ENCODE results near the gene CTNNA1. TPM values are rescaled to one million over a fixed set of nuclear protein-coding genes. Genes with fewer than 3 reads are reported as not detected.

Gene CTNNA1
- total and polyA plus RNA-seq, 9 of the 15 experiments (the other 6 are each of a cell fraction or from before 2014, with no cell fraction given) = 29.6 to 117 (median 89.1) TPM

DNA sequence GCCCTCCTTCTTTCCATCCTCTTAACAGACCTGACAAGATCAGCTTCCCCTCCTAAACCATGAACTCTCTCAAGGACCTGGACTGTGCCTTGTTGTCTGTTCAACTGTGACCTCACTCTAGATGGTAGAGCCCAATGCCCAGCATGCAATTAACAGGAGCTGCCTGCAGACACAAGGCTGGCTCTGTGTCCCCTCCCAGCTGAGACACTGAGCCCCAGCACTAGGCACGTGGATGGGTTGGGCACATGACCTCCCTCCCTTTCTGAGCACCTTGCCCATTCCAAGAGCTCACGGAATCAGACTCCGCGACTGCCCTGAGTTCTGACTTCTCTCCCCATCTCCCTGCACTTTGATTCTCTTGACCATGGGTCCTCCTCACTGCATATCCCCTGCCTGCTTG lies 215.4 kb downstream of the CTNNA1 start (continued):
- no peak for TF ChIP-seq TEAD2 (tag; IDR thresholded peaks at IDR 0.05)
- TF ChIP-seq, protein P1, sequence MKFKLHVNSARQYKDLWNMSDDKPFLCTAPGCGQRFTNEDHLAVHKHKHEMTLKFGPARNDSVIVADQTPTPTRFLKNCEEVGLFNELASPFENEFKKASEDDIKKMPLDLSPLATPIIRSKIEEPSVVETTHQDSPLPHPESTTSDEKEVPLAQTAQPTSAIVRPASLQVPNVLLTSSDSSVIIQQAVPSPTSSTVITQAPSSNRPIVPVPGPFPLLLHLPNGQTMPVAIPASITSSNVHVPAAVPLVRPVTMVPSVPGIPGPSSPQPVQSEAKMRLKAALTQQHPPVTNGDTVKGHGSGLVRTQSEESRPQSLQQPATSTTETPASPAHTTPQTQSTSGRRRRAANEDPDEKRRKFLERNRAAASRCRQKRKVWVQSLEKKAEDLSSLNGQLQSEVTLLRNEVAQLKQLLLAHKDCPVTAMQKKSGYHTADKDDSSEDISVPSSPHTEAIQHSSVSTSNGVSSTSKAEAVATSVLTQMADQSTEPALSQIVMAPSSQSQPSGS (CRISPR knock-in tag; IDR thresholded peaks at IDR 0.05) = no peak

DNA sequence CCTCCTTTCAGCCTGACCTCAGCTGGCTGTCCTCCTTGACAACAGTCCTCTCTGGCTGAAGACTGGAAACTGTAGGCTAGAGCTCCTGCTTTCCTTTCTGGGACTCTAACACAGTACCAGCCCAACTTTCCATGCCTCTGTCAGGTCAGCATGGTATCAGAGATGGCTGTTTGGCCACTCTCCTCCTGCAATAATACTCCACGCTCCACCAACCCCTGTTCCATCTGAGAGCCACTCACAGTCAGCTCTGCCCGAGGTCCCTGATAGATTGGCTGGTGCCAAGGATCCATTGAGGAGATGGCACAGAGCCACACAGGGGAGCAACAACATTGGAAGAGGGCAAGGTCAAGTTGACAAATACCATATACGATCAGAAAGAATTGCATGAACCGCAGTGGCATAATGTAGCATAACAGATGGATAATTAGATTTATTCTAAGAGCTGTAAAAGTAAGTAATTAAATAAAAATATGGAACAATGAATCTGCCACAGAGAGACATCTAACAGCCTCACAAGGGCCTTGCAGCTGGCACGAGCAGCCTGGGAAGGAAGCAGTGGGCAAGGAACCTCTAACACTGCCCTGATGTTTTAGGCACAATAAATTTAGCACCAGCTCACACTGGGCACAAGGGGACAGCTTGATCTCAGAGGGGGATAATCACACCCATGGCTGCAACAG lies 216.2 kb downstream of the CTNNA1 start:
- TF ChIP-seq PTRF (tag; IDR thresholded peaks at IDR 0.05) (no peak), EP400 (IDR thresholded peaks at IDR 0.05) (no peak), WHSC1 (IDR thresholded peaks at IDR 0.05; ENCODE audit: low read length) (no peak), ATF1 (CRISPR knock-in tag; IDR thresholded peaks at IDR 0.05) (no peak), ATF1 (tag; IDR thresholded peaks at IDR 0.05) (no peak), ZNF121 (CRISPR knock-in tag; conservative IDR thresholded peaks at IDR 0.05) (no peak), STAT5B (CRISPR knock-in tag; IDR thresholded peaks at IDR 0.05) (no peak), ZNF263 (CRISPR knock-in tag; IDR thresholded peaks at IDR 0.05; ENCODE audit: borderline replicate concordance) (no peak)
- TF ChIP-seq, protein P2, sequence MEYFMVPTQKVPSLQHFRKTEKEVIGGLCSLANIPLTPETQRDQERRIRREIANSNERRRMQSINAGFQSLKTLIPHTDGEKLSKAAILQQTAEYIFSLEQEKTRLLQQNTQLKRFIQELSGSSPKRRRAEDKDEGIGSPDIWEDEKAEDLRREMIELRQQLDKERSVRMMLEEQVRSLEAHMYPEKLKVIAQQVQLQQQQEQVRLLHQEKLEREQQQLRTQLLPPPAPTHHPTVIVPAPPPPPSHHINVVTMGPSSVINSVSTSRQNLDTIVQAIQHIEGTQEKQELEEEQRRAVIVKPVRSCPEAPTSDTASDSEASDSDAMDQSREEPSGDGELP (CRISPR knock-in tag; IDR thresholded peaks at IDR 0.05; ENCODE audit: borderline replicate concordance) = no peak
- no peak overlapping the region for H3K4me3 ChIP-seq
- ChIA-PET POLR2A (interaction anchor here (0.5 to 1.5 kb wide), 4 partner anchors 12 to 125 kb away, joined by 3 to 4 read pairs (median 4); no protein-coding TSS in a partner anchor), CTCF (ENCODE audit: low intra/inter-chr PET ratio) (no interaction called here)
- H2AFZ ChIP-seq (ENCODE audit: low read depth, low read length) = no peak overlapping the region
- ATAC-seq (no peak), FAIRE-seq (no peak), DNase-seq (ENCODE audit: extremely low read depth in 1 of 4, low spot score in 3 of 4) (no peak)
- in situ Hi-C loops (cut with MboI) = no loop called here
- H3K36me3 ChIP-seq (ENCODE audit: control insufficient read depth, insufficient read depth, low read length) = no peaks in the 10 kb centered on the region
- no peaks in the 10 kb centered on the region for H4K20me1 ChIP-seq (replicated peaks; ENCODE audit: control insufficient read depth, insufficient read depth, low read length)
- H3K4me2 ChIP-seq (ENCODE audit: insufficient read depth, low read length) = no peak overlapping the region
- no peak overlapping the region for H3K9ac ChIP-seq (ENCODE audit: insufficient read depth in 1 of 2, low read depth in 2 of 2, low read length in 2 of 2)
- no peaks in the 10 kb centered on the region for H3K27me3 ChIP-seq (ENCODE audit: control insufficient read depth in 2 of 2, insufficient read depth in 2 of 2, low read length in 2 of 2)
- no peaks in the 10 kb centered on the region for H3K79me2 ChIP-seq (ENCODE audit: control insufficient read depth, insufficient read depth, low read length)
- H3K9me1 ChIP-seq (ENCODE audit: control insufficient read depth, insufficient read depth, low read length) = no peaks in the 10 kb centered on the region
- H3K4me1 ChIP-seq (replicated peaks in 1 of 2; ENCODE audit: control insufficient read depth in 2 of 2, insufficient read depth in 2 of 2, low read length in 2 of 2) = peaks cover 7 to 9% of the 10 kb centered on the region in 2 experiments
- WGBS (ENCODE audit: insufficient coverage, low coverage, missing lambda C conversion rate) = 67% methylated on average over 5 of the region's 5 CpGs
- H3K27ac ChIP-seq (ENCODE audit: extremely low read depth, low read depth, low read length) = no peak overlapping the region
- intact Hi-C loops (cut with micrococcal nuclease) = loop anchor here (10.0 kb wide), 1 partner anchor 325 kb away; no protein-coding TSS in a partner anchor
- no TSS peak for BruUV-seq (replicated peaks)
- no peaks in the 10 kb centered on the region for H3K9me3 ChIP-seq (replicated peaks; ENCODE audit: control insufficient read depth, insufficient read depth, low read depth, low read length)

Data from K562 (cell line).